HEK293T (cell line): ENCODE results near the gene MAEA.

Source experiments
- ARNT ChIP-seq: fragments of 450-650 bp; IDR thresholded peaks from 2 replicates; pipeline ENCODE4 v1.6.1; 2017; ENCODE audit warnings: mild to moderate bottlenecking
- BHLHE40 ChIP-seq: fragments of 450-650 bp; IDR thresholded peaks from 2 replicates; pipeline ENCODE4 v1.6.1; 2016; ENCODE audit warnings: mild to moderate bottlenecking, moderate library complexity, borderline replicate concordance
- ELF4 ChIP-seq: fragments of 450-650 bp; IDR thresholded peaks from 2 replicates; pipeline ENCODE4 v1.6.1; 2017; ENCODE audit warnings: antibody characterized with exemption
- SP1 ChIP-seq: fragments of 450-650 bp; IDR thresholded peaks from 2 replicates; pipeline ENCODE4 v1.6.1; 2017

DNA sequence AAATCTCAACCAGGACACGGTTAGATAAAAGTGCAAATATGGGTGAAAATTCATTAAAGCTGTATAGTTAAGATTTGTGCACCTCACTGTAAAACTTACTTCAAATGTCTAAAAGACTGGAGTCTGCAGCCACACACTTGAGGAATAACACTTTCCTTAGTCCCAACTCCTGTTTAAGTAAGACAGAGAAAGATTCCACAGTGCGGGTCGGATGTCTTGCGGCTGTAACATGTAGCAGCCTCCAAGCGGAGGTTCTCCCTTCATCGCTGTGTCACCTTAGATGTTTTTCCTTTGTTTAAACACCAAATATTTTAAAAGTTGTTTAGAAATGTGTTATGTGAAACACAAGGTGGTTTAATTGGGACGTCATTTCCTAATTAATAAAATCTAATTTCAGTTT lies 905 bp upstream of the MAEA start:
- no peak for TF ChIP-seq ARNT
- TF ChIP-seq ELF4, result no peak
- TF ChIP-seq SP1, result no peak
- no peak for TF ChIP-seq BHLHE40
